Vagina (tissue), 2 donors: ENCODE results near the gene CCL11. TPM values are rescaled to one million over a fixed set of nuclear protein-coding genes. Genes with fewer than 3 reads are reported as not detected.

Experiments used
- DNase-seq, 2 donors: peaks; one replicate each; pipeline ENCODE4 v3.0.0-alpha.2; 2017; ENCODE audit errors: extremely low spot score in 2 of 2
- H3K27ac ChIP-seq: fragments of 200-600 bp; sonication (generic); one replicate; pipeline ENCODE4 v1.5.1; 2019
- H3K27me3 ChIP-seq: fragments of 200-600 bp; sonication (generic); one replicate; pipeline ENCODE4 v1.5.1; 2019
- H3K36me3 ChIP-seq, 2 donors: fragments of 200-600 bp; sonication (generic); one replicate each; pipeline ENCODE4 v1.5.1; 2017 to 2019
- H3K4me1 ChIP-seq: fragments of 200-600 bp; sonication (generic); one replicate; pipeline ENCODE4 v1.5.1; 2019
- H3K4me3 ChIP-seq, 2 donors: fragments of 200-600 bp; sonication (generic); 1 replicate in 1 of 2; 2 replicates in 1 of 2; pipeline ENCODE4 v1.5.1; 2016 to 2019
- H3K9me3 ChIP-seq: fragments of 200-600 bp; sonication (generic); one replicate; pipeline ENCODE4 v1.5.1; 2019
- POLR2A ChIP-seq, 2 donors: fragments of 450-650 bp; IDR thresholded peaks; one replicate each; pipeline ENCODE4 v1.6.1; 2017; ENCODE audit warnings: antibody characterized with exemption in 2 of 2, mild to moderate bottlenecking in 2 of 2, moderate library complexity in 2 of 2
- POLR2AphosphoS5 ChIP-seq, 2 donors: sonication (generic); formaldehyde crosslinking; IDR thresholded peaks; one replicate each; pipeline ENCODE4 v1.9.0; 2017; ENCODE audit warnings: antibody characterized with exemption in 2 of 2, mild to moderate bottlenecking in 2 of 2, low read depth in 1 of 2; ENCODE audit not compliant: insufficient read depth in 1 of 2
- intact Hi-C: fragments of 100-400 bp; cut with DNase I; formaldehyde crosslinking; loops from one replicate; pipeline ENCODE4 v1.15.1; 2023
- total RNA-seq: library from RNA; depleted of rRNA; stranded (reverse); fragments of >200 nt; gene quantifications from one replicate; pipeline ENCODE4 v1.2.3, GENCODE V29; 2016
- TF ChIP-seq, protein P1 (sequence below), 3 experiments: fragments of 450-650 bp in 2 of 3; fragments of 200-600 bp in 1 of 3; sonication (generic) in 1 of 3; IDR thresholded peaks; one replicate each; pipeline ENCODE4 v1.5.1; 2017 to 2019; ENCODE audit warnings: antibody characterized with exemption in 3 of 3, mild to moderate bottlenecking in 2 of 3, moderate library complexity in 2 of 3

The CCL11 gene
- 1.2 TPM for total RNA-seq

DNA sequence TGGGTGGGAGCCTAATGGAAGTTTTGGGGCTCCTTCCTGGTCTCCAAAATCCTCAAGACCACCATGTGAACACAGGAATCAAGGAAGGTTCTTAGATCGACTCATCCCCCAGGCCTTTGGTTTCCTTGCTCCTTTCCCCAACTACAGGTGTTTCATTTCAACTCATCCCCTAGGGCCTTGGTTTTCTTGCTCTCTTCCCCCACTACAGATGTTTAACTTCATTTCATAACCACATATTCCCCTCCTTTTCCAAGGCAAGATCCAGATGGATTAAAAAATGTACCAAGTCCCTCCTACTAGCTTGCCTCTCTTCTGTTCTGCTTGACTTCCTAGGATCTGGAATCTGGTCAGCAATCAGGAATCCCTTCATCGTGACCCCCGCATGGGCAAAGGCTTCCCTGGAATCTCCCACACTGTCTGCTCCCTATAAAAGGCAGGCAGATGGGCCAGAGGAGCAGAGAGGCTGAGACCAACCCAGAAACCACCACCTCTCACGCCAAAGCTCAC lies at the start of gene CCL11:
Gene CCL11 (plus strand): TSS at position 457 of the 507 bp plus-strand sequence. CDS start 67 bp downstream, outside the sequence.
- no peaks in the 10 kb centered on the region for H3K9me3 ChIP-seq
- no peaks in the 10 kb centered on the region for H3K36me3 ChIP-seq
- H3K27me3 ChIP-seq: no peaks in the 10 kb centered on the region
- intact Hi-C loops: no loop called here
- H3K4me1 ChIP-seq: no peaks in the 10 kb centered on the region
- H3K27ac ChIP-seq: no peak within 1 kb of the TSS
- DNase-seq: no peak
- no peak for TF ChIP-seq POLR2AphosphoS5 (IDR thresholded peaks at IDR 0.05; ENCODE audit: insufficient read depth in 1 of 2, low read depth in 1 of 2)
- no peak for TF ChIP-seq POLR2A (IDR thresholded peaks at IDR 0.05)
- TF ChIP-seq, protein P1, sequence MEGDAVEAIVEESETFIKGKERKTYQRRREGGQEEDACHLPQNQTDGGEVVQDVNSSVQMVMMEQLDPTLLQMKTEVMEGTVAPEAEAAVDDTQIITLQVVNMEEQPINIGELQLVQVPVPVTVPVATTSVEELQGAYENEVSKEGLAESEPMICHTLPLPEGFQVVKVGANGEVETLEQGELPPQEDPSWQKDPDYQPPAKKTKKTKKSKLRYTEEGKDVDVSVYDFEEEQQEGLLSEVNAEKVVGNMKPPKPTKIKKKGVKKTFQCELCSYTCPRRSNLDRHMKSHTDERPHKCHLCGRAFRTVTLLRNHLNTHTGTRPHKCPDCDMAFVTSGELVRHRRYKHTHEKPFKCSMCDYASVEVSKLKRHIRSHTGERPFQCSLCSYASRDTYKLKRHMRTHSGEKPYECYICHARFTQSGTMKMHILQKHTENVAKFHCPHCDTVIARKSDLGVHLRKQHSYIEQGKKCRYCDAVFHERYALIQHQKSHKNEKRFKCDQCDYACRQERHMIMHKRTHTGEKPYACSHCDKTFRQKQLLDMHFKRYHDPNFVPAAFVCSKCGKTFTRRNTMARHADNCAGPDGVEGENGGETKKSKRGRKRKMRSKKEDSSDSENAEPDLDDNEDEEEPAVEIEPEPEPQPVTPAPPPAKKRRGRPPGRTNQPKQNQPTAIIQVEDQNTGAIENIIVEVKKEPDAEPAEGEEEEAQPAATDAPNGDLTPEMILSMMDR (IDR thresholded peaks at IDR 0.05): no peak
- no peak within 1 kb of the TSS for H3K4me3 ChIP-seq

DNA sequence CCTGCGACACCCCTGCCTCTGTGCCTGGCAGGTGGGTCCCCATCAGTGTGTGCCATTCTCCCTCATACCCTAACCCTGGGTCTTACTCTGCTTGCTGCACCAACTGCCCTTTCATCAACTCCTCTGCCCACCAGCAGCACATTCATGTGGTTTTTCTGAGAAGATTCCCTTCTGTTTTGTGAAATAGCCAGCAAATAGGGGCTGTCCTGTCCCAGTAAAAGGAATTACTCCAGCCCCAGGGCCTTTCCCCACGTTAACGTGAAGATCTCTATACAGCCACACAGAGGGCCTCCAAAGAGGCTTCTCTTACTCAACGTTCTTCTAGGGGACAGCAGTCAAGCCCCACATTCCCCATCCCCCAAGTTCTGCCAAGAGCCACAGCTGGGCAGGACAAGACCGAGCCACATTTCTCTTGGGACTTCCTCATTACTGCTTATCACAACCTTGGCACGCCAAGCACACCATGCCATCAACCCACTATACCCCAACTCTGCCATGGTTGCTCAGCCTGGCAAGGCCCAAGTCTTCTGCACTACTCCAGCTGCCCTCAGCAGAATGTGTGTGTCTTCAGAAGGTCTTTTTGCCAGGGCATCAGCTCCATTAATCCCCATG lies 49.2 kb upstream of the CCL11 start:
- TF ChIP-seq POLR2A (IDR thresholded peaks at IDR 0.05) (no peak), POLR2AphosphoS5 (IDR thresholded peaks at IDR 0.05; ENCODE audit: insufficient read depth in 1 of 2, low read depth in 1 of 2) (no peak)
- TF ChIP-seq, protein P1 (IDR thresholded peaks at IDR 0.05): no peak
- H3K4me3 ChIP-seq: no peak overlapping the region
- H3K27ac ChIP-seq: peak overlapping the region; percentile 55

DNA sequence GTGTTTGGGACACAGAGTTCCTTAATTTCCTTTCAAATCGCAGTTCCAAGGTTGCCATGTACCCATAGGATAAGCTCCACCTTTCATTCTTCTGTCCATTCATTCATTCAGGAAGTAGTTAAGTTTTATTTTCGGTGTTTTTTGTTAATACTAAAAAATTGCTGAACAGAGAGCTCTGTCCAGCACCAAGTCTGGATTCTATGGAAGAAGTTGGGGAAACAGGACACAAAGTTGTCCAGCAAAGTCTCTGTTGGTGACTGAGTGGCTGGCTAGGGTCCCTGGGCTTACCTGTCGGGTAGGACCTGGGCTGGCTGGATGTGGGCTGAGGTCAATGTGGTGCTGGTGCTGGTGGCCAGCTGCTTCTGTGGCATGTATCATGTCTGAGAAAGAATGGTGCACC lies 48.1 kb upstream of the CCL11 start:
- peak in 1 of 2 donors; percentile 69 for DNase-seq
- H3K9me3 ChIP-seq: no peaks in the 10 kb centered on the region
- no peak overlapping the region for H3K4me3 ChIP-seq
- no peak overlapping the region for H3K27ac ChIP-seq
- intact Hi-C loops: no loop called here
- no peaks in the 10 kb centered on the region for H3K27me3 ChIP-seq
- no peaks in the 10 kb centered on the region for H3K36me3 ChIP-seq
- peaks cover 35% of the 10 kb centered on the region for H3K4me1 ChIP-seq
- TF ChIP-seq, protein P1 (IDR thresholded peaks at IDR 0.05): no peak
- TF ChIP-seq POLR2AphosphoS5 (IDR thresholded peaks at IDR 0.05; ENCODE audit: insufficient read depth in 1 of 2, low read depth in 1 of 2) (no peak), POLR2A (IDR thresholded peaks at IDR 0.05) (no peak)

More for the DNA sequence above, 49.2 kb upstream of the CCL11 start:
- Histone ChIP-seq H3K36me3 (no peaks in the 10 kb centered on the region), H3K9me3 (no peaks in the 10 kb centered on the region), H3K4me1 (peaks cover 35% of the 10 kb centered on the region), H3K27me3 (no peaks in the 10 kb centered on the region)
- peak in 1 of 2 donors; percentile 74 for DNase-seq
- intact Hi-C loops: no loop called here

DNA sequence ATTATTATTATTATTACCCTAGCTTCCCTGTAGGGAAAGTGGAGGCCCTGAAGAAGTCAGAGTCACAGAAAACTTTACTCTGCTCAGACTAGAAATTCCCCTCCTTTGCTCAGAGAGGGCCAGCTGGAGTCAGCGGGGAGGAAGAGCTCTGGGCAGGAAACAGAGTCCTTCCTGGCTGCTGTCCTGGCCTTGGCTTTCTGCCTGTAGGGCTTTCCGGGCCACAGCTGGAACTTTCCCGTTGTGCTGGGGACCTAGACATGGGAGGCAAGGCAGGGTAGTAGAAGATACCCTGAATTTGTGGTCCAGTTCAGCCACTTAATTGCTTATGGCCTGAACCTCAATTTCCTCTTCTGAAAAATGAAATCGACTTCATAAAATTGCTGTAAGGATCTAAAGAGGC lies 44.5 kb upstream of the CCL11 start:
- DNase-seq: peak in 1 of 2 donors; percentile 87
- intact Hi-C loops: no loop called here
- H3K4me1 ChIP-seq: peaks cover 10% of the 10 kb centered on the region

DNA sequence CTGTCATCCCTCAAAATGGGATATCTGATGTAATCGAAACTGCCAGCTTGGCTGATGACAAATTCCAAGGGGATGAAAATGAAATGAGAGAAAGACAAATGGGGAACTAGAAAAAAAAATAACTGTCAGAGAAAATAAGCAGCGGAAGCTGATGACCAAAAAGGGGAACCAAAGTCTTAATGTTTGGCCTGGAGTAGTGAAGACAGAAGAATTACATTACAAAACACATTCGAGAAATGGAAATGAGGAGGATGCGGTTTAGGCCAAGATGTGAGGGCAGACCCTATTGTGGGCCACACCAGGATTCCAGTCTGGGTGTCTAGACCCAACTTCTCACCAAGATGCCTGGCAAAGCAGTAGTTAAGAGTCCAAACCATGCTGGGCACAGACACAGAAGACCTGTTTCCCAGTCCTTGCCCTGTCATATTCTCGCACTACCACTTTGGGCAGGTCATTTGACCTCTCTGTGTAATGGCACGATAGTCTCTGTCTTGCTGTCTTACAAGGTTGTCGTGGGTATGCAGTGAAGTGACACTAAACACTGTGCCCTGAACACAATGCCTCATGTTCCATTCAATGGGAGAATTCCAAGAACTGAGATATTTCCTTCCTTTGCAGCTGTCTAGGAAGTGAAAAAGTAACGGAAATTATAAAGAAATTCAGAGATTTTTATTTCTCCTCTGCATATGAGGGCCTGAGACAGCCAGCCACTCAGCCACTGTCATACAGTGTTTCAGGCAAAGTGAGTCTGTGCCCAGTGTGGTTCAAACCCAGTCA lies 42.8 kb upstream of the CCL11 start:
- H3K4me1 ChIP-seq: peaks cover 11% of the 10 kb centered on the region
- intact Hi-C loops: no loop called here

More for the DNA sequence above, 44.5 kb upstream of the CCL11 start:
- no peak overlapping the region for H3K27ac ChIP-seq
- H3K27me3 ChIP-seq: no peaks in the 10 kb centered on the region
- no peak overlapping the region for H3K4me3 ChIP-seq
- no peaks in the 10 kb centered on the region for H3K9me3 ChIP-seq
- TF ChIP-seq POLR2A (IDR thresholded peaks at IDR 0.05) (no peak), POLR2AphosphoS5 (IDR thresholded peaks at IDR 0.05; ENCODE audit: insufficient read depth in 1 of 2, low read depth in 1 of 2) (peak in 1 of 2 donors; percentile 16)
- H3K36me3 ChIP-seq: no peaks in the 10 kb centered on the region

More for the DNA sequence above, 42.8 kb upstream of the CCL11 start:
- no peak for TF ChIP-seq POLR2AphosphoS5 (IDR thresholded peaks at IDR 0.05; ENCODE audit: insufficient read depth in 1 of 2, low read depth in 1 of 2)
- TF ChIP-seq POLR2A (IDR thresholded peaks at IDR 0.05): no peak
- no peaks in the 10 kb centered on the region for H3K27me3 ChIP-seq
- no peaks in the 10 kb centered on the region for H3K36me3 ChIP-seq
- H3K9me3 ChIP-seq: no peaks in the 10 kb centered on the region
- peak in 1 of 2 donors; percentile 46 for DNase-seq
- no peak overlapping the region for H3K4me3 ChIP-seq
- H3K27ac ChIP-seq: no peak overlapping the region
